Fibroblast of lung (primary cell): ENCODE measurements around the gene NR2C2. TPM values are rescaled to one million over a fixed set of nuclear protein-coding genes. Genes with fewer than 3 reads are reported as not detected.

Experiments
- DNase-seq, 2 donors: peaks; one replicate each; pipeline versions ENCODE4 v3.0.0 to v3.0.0-alpha.2; 2010; ENCODE audit warnings: low read depth in 2 of 2
- H2AFZ ChIP-seq: 2 replicates; pipeline ENCODE4 v1.5.1; 2012; ENCODE audit warnings: low read length, control low read depth, inconsistent platforms
- H3K27ac ChIP-seq: 2 replicates; pipeline ENCODE4 v1.5.1; 2011; ENCODE audit warnings: low read length, control low read depth; ENCODE audit not compliant: insufficient read depth
- H3K27me3 ChIP-seq: 2 replicates; pipeline ENCODE4 v1.5.1; 2011; ENCODE audit warnings: mild to moderate bottlenecking, low read length; ENCODE audit not compliant: control insufficient read depth, insufficient read depth
- H3K36me3 ChIP-seq: 2 replicates; pipeline ENCODE4 v1.5.1; 2011; ENCODE audit warnings: low read length; ENCODE audit not compliant: control insufficient read depth, insufficient read depth
- H3K4me1 ChIP-seq: 2 replicates; pipeline ENCODE4 v1.5.1; 2011; ENCODE audit warnings: low read length; ENCODE audit not compliant: control insufficient read depth, insufficient read depth; ENCODE audit errors: extremely low read depth
- H3K4me2 ChIP-seq: 2 replicates; pipeline ENCODE4 v1.5.1; 2011; ENCODE audit warnings: low read length, control low read depth; ENCODE audit not compliant: insufficient read depth; ENCODE audit errors: extremely low read depth
- H3K4me3 ChIP-seq, 4 experiments: fragments of 200-600 bp in 1 of 4; sonication (generic) in 1 of 4; replicated peaks in 1 of 4; 2 replicates each; pipeline ENCODE4 v1.5.1; 2011 to 2016; ENCODE audit warnings: low read length in 4 of 4, low read depth in 3 of 4, mild to moderate bottlenecking in 3 of 4, control low read depth in 2 of 4, inconsistent platforms in 1 of 4, mixed read lengths in 1 of 4; ENCODE audit not compliant: insufficient read depth in 1 of 4; ENCODE audit errors: control extremely low read depth in 1 of 4
- H3K79me2 ChIP-seq: 2 replicates; pipeline ENCODE4 v1.5.1; 2012; ENCODE audit warnings: mild to moderate bottlenecking, low read length, inconsistent platforms; ENCODE audit not compliant: control insufficient read depth, insufficient read depth
- H3K9ac ChIP-seq: 2 replicates; pipeline ENCODE4 v1.5.1; 2011; ENCODE audit warnings: mild to moderate bottlenecking, low read length, control low read depth; ENCODE audit not compliant: insufficient read depth
- H3K9me3 ChIP-seq: 2 replicates; pipeline ENCODE4 v1.5.1; 2012; ENCODE audit warnings: low read depth, low read length; ENCODE audit not compliant: control insufficient read depth, insufficient read depth
- H4K20me1 ChIP-seq: 2 replicates; pipeline ENCODE4 v1.5.1; 2011; ENCODE audit warnings: low read length; ENCODE audit not compliant: control insufficient read depth, insufficient read depth; ENCODE audit errors: extremely low read depth
- CTCF ChIP-seq, 2 donors: IDR thresholded peaks in 1 of 2; conservative IDR thresholded peaks in 1 of 2; 1 replicate in 1 of 2; 2 replicates in 1 of 2; pipeline ENCODE4 v1.5.1; 2011 to 2012; ENCODE audit warnings: low read length in 2 of 2, control low read depth in 1 of 2, inconsistent platforms in 1 of 2, low read depth in 1 of 2, mild to moderate bottlenecking in 1 of 2
- EZH2 ChIP-seq: IDR thresholded peaks from 2 replicates; pipeline ENCODE4 v1.5.1; 2012; ENCODE audit warnings: low read length, control low read depth, mild to moderate bottlenecking; ENCODE audit errors: missing control alignments
- polyA plus RNA-seq, 2 donors: library from polyadenylated mRNA; depleted of rRNA in 1 of 2; stranded (reverse) in 1 of 2; unstranded in 1 of 2; fragments of >200 nt; gene quantifications; 2 replicates each; pipeline ENCODE4 v1.2.1, GENCODE V29; 2011 to 2012; ENCODE audit warnings: missing spikeins in 1 of 2
- total RNA-seq: library from RNA; depleted of rRNA; stranded (reverse); fragments of >200 nt; gene quantifications from 2 replicates; pipeline ENCODE4 v1.2.1, GENCODE V29; 2014

NR2C2 gene
- total and polyA plus RNA-seq, 2 donors (not counting 1 experiment from before 2014, with no cell fraction given), result 15.0 to 27.9 TPM

- no peak overlapping the region for H3K4me2 ChIP-seq
- no peaks in the 10 kb centered on the region for H4K20me1 ChIP-seq
- H3K79me2 ChIP-seq, result peaks cover 5% of the 10 kb centered on the region
- no peaks in the 10 kb centered on the region for H3K27me3 ChIP-seq
- H3K9me3 ChIP-seq, result no peaks in the 10 kb centered on the region
- no peak overlapping the region for H3K4me3 ChIP-seq
- H3K27ac ChIP-seq, result no peak overlapping the region
- no peak for DNase-seq
- TF ChIP-seq CTCF (conservative IDR thresholded peaks at IDR 0.05 in 1 of 2, IDR thresholded peaks at IDR 0.05 in 1 of 2; ENCODE audit: low read depth in 1 of 2, low read length in 2 of 2) (no peak), EZH2 (no peak)
- H3K4me1 ChIP-seq, result no peaks in the 10 kb centered on the region
- no peak overlapping the region for H3K9ac ChIP-seq
- H2AFZ ChIP-seq, result no peak overlapping the region
- peaks cover 7% of the 10 kb centered on the region for H3K36me3 ChIP-seq
Observed at GRCh38 chr3:15069441-15069840, 122.1 kb downstream of the NR2C2 start.

GRCh38 chr3:15071699-15072098 lies 124.3 kb downstream of the NR2C2 start:
- Histone ChIP-seq H3K79me2 (no peaks in the 10 kb centered on the region), H3K9me3 (no peaks in the 10 kb centered on the region), H4K20me1 (no peaks in the 10 kb centered on the region), H3K27ac (no peak overlapping the region), H3K27me3 (no peaks in the 10 kb centered on the region), H3K9ac (no peak overlapping the region), H3K4me1 (no peaks in the 10 kb centered on the region), H3K36me3 (peaks cover 13% of the 10 kb centered on the region), H2AFZ (no peak overlapping the region), H3K4me3 (no peak overlapping the region), H3K4me2 (no peak overlapping the region)
- DNase-seq, result no peak
- TF ChIP-seq EZH2, result no peak

GRCh38 chr3:15074500-15074899 lies 127.1 kb downstream of the NR2C2 start:
- no peak for DNase-seq
- no peaks in the 10 kb centered on the region for H3K27me3 ChIP-seq
- no peak overlapping the region for H3K27ac ChIP-seq
- H3K4me3 ChIP-seq, result no peak overlapping the region
- no peak overlapping the region for H2AFZ ChIP-seq
- H3K79me2 ChIP-seq, result no peaks in the 10 kb centered on the region
- H3K9me3 ChIP-seq, result no peaks in the 10 kb centered on the region
- no peak overlapping the region for H3K9ac ChIP-seq
- no peak for TF ChIP-seq CTCF (conservative IDR thresholded peaks at IDR 0.05 in 1 of 2, IDR thresholded peaks at IDR 0.05 in 1 of 2; ENCODE audit: low read depth in 1 of 2, low read length in 2 of 2)
- no peak for TF ChIP-seq EZH2
- no peaks in the 10 kb centered on the region for H3K4me1 ChIP-seq
- peaks cover 26% of the 10 kb centered on the region for H3K36me3 ChIP-seq
- no peaks in the 10 kb centered on the region for H4K20me1 ChIP-seq
- no peak overlapping the region for H3K4me2 ChIP-seq
